Lung microvascular endothelial cell (primary cell): ENCODE results near the gene IL1RN. TPM values are rescaled to one million over a fixed set of nuclear protein-coding genes. Genes with fewer than 3 reads are reported as not detected.

Source experiments
- DNase-seq, 2 donors: peaks; one replicate each; pipeline versions ENCODE4 v3.0.0 to v3.0.0-alpha.2; 2010; ENCODE audit warnings: low read depth in 2 of 2
- total RNA-seq: library from RNA; depleted of rRNA; stranded (reverse); fragments of >200 nt; gene quantifications from 2 replicates; pipeline ENCODE4 v1.2.1, GENCODE V29; 2014

IL1RN gene
- total RNA-seq, 1 donor from 2014 or later = not detected

DNA sequence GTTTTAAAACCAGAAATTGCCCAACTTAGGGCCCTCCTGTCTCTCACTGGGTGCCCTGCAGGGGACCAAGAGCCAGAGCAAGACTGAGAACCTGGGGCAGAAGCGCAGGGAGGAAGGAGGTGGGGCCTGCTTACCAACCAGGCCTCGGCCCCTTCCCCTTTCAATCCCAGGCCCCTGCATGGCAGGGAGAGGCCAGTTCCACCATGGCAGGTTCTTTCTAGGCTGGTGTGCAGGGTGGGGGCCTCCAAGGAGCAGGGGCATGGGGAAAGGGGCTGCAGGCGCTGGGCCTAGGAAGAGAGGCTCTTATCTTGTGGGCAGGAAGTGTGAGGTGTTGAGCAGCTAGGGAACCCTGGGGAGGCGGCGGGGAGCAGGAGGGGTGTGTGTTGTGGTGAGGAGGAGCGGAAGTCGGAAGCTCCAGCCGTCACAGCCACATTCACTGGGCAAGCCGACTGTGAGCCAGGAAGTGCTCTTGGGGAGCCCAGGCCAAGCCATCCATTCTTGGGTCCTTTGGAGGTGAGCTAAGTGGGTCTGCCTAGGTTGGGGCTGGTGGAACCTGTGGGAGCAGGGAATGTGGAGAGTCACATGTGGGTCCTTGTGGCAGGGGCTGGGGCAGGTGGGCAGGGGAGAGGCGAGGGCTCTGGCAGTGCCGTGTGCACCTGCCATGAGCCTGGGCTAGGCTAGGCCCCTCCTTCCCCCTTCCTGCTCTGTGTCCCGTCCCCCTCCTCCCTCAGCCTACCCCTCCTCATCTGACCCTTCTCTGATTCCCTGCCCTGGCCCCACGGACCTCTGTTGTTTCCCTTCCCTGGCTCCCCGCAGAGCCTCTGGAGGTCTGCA lies 46.4 kb downstream of the IL1RN start, which contains the start of gene PSD4:
Gene PSD4 (plus strand): TSS at position 430 of the 834 bp plus-strand sequence. CDS start 8,486 bp downstream, outside the sequence.
- DNase-seq = no peak

DNA sequence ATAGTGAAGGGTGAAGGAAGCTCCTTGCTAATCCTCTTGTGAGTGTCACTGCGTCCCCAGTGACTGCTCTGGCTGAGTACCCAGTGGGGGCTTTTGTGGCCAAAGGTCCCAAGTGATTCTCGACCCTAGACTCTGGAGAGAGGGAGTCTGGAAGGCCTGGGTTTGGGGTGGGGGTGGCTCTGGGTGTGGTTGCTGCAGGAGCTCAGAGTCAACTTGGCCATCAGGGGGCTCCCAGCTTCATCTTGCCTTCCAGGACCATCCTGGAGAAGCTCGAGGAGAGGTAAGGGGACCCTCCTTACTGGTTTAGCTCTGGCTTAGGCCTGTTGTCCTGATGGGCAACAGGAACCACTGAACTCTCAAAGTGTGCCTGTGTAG lies 47.0 kb downstream of the IL1RN start:
- DNase-seq = no peak

DNA sequence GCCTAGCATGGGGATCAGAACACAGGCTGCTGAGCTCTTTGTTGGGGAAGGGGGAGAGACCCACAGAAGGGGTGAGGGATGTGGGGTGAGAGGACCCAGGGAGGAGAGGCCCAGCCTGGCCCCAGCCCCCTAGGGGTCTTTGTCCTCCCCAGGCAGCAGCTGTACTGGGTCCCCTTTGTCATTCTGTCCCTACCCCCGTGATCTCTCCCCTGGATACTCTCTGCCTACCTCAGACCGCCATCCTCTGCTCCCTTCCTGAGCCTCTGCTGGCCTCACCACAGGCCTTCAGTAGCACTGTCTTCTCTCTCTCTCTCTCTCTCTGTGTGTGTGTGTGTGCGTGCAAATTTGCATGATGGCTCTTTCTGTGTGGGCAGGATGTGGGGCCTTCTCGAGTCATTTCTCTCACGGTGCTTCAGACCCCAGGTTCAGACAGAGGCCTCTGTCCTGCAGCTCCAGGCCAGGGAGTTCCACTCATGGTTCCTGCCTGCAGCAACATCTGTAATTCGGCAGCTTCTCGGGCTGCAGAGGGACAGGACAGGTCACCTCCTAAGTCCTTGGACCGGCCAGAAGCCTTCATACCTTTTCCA lies 47.7 kb downstream of the IL1RN start:
- no peak for DNase-seq

DNA sequence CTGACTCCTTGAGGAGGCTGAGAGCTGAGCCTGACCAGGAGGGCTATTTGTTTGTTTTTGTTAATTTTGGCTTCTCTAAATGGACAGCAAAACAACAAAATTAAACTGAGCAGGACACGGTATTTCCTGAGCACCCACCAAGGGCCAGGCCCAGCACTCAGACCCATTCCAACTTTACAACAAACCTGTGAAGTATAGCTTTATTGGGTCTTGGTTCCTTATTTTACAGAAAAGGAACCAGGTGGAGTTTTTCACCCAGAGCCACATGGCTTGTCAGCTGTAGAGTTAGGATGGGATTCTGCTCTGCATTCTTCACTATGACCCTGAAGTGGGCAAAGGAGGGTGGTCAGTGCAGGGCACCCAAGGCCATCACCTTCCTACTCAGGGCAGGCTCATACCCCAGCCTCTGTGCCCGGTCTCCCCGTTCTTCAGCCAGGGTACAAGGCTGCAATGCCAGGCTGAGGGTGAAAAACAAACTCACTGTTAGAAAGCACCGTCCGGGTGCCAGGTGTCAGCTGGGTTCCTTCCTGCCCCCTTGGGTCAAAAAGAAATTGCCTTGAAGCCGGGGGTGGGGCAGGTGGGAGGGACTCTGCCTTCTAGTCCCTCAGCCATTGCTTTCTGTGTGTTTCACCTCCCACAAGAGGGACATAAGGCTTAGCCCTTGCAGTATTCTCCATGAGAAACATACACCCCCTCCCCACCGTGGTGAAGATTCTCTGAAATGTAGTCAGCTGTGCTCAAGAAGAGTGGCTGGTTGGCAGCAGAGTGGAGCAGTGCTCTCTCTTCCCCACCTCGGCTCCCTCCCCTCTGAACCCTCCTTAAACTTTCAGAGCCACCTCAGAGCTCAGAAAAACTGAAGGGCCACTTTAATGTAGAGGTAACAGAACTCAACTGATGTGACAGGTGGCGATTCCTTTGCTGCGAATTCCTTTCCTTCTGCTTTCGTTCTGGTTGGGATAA lies 48.6 kb downstream of the IL1RN start:
- DNase-seq = no peak

DNA sequence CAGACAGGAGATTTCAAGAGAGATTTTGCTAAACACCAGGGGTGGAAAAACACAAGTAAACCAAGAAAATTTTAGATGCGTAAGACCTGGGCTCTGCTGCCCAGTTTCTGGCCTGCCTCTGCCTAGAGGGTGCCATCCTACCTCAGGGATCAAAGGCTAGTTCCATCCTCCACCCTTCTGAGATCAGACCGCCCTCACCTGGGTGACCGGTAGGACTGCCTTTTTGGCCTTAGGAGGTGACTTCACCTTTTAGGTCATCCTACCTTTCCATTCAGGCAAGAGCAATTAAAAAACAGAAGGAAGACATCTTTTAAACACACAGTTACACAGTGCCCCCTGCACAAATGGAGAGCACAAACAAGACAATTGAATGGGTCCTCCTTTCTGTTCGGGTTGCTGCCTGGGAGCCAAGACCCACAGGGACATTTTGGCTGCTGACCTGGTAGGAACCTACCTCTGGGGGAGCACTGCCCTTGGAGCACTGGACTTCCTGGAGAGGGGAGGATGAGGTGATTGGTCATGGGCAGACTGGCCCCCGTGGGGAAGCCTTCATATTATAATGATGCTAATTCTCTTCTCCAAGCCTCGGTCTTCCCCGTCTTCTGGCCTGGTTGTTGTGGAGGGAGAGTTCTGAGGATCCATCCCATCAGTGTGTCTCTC lies 49.4 kb downstream of the IL1RN start:
- DNase-seq = no peak

DNA sequence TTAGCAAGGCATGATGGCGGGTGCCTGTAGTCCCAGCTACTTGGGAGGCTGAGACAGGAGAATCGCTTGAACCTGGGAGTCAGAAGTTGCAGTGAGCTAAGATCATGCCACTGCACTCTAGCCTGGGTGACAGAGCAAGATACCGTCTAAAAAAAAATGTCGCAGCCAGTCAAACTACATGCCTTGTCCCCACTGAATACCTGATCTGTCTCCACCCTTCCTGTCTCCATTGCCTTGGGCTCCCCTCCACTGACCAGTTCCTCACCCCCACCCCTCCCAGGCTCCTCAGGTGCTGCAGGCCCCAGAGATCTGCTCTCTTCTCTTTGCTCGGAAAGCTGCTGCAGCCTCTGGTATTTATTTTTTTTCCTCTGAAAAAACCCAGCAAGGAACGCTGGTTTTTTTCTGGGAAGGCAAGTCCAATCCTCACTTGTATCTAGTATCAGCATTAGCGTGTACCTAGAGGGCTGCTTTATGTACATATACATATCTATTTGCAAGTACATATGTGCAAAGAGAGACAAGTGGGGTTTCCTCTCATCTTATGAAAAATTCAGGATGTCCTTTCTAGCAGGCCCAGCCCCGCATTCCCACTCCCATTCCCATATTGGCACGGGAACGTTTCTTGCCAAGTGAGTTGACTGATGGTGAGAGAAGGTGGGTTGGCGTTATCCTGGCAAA lies 50.8 kb downstream of the IL1RN start:
- DNase-seq = no peak

DNA sequence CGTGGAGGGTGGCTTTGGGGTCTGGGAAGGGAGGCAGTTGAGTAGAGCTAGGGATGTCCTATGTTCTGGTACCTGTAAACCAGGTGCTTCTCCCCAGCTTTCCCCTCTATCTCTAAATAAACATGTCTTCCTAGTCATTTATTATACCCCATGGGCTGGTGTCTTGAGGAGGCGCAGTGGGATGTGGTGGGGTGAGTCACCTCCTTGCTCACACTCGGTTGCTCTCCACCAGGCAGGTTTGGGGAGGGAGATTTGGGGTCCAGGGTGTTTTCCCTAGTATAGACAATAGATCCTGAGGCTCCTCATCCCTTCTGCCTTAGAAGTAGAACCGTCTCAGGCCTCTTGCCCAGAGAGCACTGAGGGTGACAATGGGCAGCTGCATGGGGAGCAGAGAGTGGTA lies 51.5 kb downstream of the IL1RN start:
- no peak for DNase-seq

DNA sequence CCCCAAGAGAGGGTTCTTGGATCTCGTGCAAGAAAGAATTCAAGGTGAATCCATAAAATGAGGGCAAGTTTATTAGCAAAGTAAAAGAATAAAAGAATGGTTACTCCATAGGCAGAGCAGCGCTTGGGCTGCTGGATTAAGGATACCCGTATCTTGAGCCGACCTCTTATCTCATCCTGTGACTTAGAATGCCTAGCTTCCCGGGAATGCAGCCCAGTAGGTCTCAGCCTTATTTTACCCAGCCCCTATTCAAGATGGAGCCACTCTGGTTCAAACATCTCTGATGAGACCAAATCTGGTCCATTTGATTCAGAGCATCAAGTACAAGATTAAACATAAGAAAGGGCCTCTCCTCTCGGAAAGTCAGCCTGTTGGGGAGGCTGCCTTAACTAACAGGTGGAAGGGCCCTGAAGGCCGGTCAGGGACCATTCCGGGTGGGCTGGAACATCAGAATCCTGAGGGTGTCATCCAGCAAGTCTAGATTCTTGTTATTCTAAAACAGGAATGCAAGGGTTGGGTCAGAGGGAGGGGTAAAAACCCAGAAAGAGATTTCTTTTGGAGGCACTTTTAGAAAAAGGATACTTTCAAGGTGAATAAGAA lies 52.1 kb downstream of the IL1RN start:
- no peak for DNase-seq

DNA sequence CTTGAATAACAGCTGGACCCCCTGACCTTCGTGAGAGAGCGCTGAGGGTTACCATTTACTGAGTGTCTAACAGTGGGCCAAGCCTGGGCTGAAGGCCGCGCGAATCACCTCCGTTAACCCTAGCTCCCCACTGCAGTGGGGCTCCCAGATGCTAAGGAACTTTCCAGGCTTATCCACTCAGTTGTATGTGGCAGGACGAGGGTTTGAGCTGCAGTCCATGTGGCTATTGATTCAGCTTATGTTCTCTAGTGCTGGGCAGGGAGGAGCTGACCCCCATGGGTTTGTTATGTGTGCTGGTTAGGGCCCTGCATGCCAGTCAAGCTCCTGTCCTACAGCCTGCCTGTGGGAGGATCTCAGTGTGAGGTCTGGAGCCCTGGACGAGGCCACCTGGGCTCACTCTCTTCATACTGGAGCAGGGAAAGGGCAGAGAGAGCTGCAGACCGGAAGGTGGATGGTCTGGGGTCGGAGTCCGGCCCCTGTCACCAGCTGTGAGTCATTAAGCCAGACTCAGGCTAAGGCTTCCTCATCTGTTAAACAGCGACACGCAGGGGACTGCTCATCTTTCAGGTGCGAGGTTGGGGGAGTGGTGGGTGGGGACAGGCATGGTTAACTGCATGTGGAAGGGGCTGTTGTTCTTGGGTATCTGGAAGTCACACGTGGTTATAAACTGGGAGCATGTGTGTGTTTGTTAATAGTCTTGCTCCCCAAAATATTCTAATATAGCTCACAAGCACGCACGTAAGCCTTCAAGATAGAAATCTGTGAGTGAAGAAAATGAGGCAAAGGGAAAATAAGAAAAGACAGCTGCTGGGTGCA lies 52.9 kb downstream of the IL1RN start:
- no peak for DNase-seq

DNA sequence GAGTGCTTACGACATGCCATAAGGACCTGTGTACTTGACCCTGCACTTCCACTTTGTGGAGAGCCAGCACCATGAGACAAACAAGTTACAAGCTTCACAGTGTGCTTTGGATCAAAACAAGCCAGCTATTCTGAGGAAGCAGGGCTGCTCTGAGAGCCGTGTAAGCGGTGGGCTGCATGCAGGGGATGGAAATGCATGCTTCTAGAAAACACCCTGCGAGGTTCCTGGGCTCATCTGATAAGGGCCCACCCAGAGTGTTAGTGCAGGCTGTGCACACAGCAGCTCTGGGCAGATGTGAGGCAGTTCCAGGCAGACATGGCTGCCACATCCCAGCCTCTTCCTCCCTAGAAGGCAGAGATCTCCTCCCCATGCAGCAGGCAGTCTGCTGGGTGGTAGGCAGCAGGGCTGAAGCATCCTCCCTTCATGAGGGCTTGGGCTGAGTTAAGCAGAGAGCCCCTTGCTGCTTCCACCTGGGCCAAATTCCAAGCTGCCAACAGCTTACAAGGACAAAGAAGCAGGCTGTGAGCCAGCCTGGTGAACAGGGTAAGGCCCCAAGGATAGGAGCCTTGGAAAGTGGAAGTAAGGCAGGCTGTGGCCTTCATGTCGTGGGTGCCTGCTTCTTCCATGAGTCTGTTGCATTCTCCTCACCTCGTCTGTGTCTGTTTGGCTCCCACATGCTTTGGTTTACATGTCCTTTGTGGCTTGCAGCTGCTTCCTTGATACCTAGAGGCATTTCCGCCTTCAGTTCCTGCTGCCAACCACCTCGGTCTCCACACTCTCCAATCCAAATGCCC lies 54.1 kb downstream of the IL1RN start:
- DNase-seq = peak; percentile 10 to 20

DNA sequence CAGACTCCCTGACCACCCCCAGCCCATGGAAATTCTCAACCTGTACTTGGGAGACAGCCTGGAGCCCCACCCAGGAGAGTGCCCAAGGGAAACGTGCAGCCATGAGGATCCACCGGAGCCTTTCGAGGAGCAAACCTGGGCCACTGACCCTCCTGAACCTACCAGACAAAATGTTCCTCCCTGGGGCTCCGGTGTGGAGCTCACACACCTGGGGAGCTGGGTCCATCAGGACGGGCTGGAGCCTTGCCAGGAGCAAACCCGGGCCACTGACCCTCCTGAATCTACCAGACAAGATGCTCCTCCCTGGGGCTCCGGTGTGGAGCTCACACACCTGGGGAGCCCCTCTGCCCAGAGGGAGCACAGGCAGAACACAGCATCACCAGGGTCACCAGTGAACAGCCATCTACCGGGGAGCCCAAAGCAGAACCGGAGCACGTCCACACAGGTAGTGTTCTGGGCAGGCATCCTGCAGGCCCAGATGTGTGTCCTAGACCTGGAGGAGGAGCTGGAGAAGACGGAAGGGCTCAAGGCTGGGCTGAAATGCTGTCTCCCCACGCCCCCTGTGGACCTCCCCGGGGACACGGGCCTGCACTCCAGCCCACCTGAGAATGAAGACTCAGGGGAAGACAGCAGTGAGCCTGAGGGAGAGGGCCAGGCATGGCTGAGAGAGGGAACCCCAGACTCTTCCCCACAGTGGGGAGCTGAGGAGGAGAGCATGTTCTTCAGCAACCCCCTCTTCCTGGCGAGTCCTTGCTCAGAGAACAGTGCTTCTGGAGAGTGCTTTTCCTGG lies 55.3 kb downstream of the IL1RN start:
- no peak for DNase-seq

DNA sequence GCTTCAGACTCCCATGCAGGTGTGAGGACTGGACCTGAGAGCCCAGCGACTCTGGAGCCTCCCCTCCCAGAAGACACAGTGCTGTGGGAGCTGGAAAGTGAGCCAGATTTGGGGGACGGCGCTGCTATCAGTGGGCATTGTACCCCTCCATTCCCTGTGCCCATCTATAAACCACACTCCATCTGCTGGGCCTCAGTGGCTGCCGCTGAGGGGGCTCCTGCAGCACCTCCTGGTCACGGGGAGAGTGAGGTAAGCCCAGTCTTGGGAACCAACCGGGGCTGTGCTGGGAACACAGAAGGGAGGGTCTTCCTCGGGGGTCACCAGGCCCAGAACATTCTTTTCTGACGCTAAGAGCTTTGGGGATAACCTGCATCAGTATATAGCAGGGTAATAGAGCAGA lies 55.9 kb downstream of the IL1RN start:
- no peak for DNase-seq

Other genes starting within 250 kb of the IL1RN start
- not detected in 2 replicates for gene IL37, start 216.4 kb upstream of the IL1RN start, total RNA-seq
- not detected in 2 replicates for gene IL36G, start 149.6 kb upstream of the IL1RN start, total RNA-seq
- not detected in 2 replicates for gene IL36A, start 122.1 kb upstream of the IL1RN start, total RNA-seq
- not detected in 2 replicates for gene IL36B, start 74.7 kb upstream of the IL1RN start, total RNA-seq
- gene IL36RN, start 68.4 kb upstream of the IL1RN start, total RNA-seq = not detected in 2 replicates
- gene IL1F10, start 59.6 kb upstream of the IL1RN start, total RNA-seq = not detected in 2 replicates
- 0.44 and 1.2 TPM in 2 replicates for gene PSD4, start 46.4 kb downstream of the IL1RN start, total RNA-seq
- gene PAX8, start 151.3 kb downstream of the IL1RN start, total RNA-seq = under 0.01 and 0.22 TPM in 2 replicates